ENCODE results near the gene CFAP20DC. TPM values are rescaled to one million over a fixed set of nuclear protein-coding genes. Genes with fewer than 3 reads are reported as not detected.

CFAP20DC gene
- total RNA-seq, 1 experiment from 2014 or later, result 2.9 TPM

DNA sequence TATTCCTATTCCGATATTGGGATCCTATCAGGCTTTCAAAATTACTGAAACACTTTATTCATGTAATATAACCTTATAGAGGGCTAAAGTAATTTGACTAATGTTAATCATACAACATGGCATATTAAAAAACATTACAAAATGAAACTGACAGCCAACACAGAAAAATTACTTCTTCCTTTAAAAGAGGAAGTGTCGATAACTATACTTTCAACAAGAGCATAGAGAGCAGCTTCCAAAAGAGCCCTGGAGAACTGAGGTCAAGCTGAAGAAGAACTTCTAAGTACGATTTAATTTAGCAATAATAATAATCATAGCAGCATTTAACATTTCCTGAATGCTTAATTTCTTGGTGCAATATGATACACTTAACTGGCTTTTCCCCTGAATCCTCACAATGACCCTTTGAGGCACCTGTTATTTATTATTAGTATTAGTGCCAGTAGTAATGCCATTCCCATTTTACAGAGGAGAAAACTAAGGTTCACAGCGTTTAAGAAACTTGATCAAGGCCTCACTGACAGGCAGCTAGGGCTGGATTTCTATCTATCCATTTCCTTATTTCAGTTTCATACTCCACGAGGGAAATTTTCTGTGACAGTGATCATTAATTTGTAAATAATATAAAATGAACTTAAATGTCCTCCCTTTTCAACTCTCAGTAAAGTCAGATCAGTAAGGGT lies 181.6 kb downstream of the CFAP20DC start (continued):
- TF ChIP-seq, protein P1, sequence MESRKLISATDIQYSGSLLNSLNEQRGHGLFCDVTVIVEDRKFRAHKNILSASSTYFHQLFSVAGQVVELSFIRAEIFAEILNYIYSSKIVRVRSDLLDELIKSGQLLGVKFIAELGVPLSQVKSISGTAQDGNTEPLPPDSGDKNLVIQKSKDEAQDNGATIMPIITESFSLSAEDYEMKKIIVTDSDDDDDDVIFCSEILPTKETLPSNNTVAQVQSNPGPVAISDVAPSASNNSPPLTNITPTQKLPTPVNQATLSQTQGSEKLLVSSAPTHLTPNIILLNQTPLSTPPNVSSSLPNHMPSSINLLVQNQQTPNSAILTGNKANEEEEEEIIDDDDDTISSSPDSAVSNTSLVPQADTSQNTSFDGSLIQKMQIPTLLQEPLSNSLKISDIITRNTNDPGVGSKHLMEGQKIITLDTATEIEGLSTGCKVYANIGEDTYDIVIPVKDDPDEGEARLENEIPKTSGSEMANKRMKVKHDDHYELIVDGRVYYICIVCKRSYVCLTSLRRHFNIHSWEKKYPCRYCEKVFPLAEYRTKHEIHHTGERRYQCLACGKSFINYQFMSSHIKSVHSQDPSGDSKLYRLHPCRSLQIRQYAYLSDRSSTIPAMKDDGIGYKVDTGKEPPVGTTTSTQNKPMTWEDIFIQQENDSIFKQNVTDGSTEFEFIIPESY (IDR thresholded peaks at IDR 0.05; ENCODE audit: extremely low read depth, insufficient replicate concordance, low read length), result no peak
- TF ChIP-seq ZNF274 (IDR thresholded peaks at IDR 0.05; ENCODE audit: low read depth, low read length) (no peak), SIN3A (IDR thresholded peaks at IDR 0.05; ENCODE audit: low read depth) (no peak), TCF7L2 (IDR thresholded peaks at IDR 0.05; ENCODE audit: borderline replicate concordance, extremely low read depth, insufficient read depth, insufficient read length) (no peak)

DNA sequence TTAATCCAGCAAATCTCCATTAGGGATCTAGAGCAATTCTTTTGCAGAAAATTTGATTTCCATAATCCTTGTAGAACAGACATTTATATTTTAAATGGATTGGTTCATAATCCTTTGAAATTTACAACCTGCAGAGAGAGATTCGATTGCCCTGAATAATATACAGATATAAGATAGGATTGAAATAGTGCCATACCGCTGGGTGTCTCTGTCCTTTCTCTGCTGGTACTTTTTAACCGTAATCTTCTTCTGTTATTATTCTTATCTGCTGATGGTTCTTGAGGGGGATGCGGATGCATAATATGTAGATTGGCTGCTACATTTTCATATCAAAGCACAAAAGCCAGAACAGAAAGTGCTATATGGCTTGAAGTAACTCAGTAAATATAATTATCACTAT lies 182.2 kb downstream of the CFAP20DC start:
- Histone ChIP-seq H3K4me1 (ENCODE audit: control insufficient read depth in 1 of 2, insufficient read depth in 2 of 2, low read length in 2 of 2) (no peaks in the 10 kb centered on the region), H3K27me3 (ENCODE audit: insufficient read depth, low read length) (no peaks in the 10 kb centered on the region), H3K27ac (ENCODE audit: low read depth, low read length) (no peak overlapping the region), H3K4me2 (ENCODE audit: low read length) (no peak overlapping the region), H3K4me3 (replicated peaks in 1 of 2; ENCODE audit: low read depth in 1 of 2, low read length in 2 of 2) (no peak overlapping the region), H2AFZ (ENCODE audit: low read depth, low read length, poor library complexity, severe bottlenecking) (no peak overlapping the region), H4K20me1 (ENCODE audit: insufficient read depth) (no peaks in the 10 kb centered on the region), H3K9ac (ENCODE audit: low read length) (no peak overlapping the region), H3K9me2 (ENCODE audit: insufficient read depth) (no peaks in the 10 kb centered on the region), H3K36me3 (ENCODE audit: control insufficient read depth in 1 of 2, insufficient read depth in 2 of 2, low read length in 2 of 2) (no peaks in the 10 kb centered on the region), H3K9me3 (ENCODE audit: control insufficient read depth in 1 of 2, insufficient read depth in 1 of 2, low read depth in 1 of 2, low read length in 2 of 2) (no peaks in the 10 kb centered on the region), H3K79me2 (ENCODE audit: insufficient read depth, low read length) (no peaks in the 10 kb centered on the region)
- no TSS peak for BruUV-seq (replicated peaks)
- intact Hi-C loops (cut with micrococcal nuclease), result no loop called here
- CTCF ChIA-PET, result interaction anchor here (1.4 kb wide), 1 partner anchor 43 kb away, joined by 3 read pairs; no protein-coding TSS in a partner anchor
- no peak for DNase-seq (ENCODE audit: low read depth, low spot score)
- ATAC-seq, result no peak
- RAD21 ChIA-PET (ENCODE audit: low non-redundant PET in 1 of 2, low total read pairs in 2 of 2, uncharacterized antibody in 2 of 2, unreplicated experiment in 2 of 2), result no interaction called here
- POLR2A ChIA-PET, result no interaction called here
- TF ChIP-seq ZFX (IDR thresholded peaks at IDR 0.05), result no peak
- TF ChIP-seq ATF3 (IDR thresholded peaks at IDR 0.05), result no peak
- no peak for TF ChIP-seq JUND (IDR thresholded peaks at IDR 0.05)
- no peak for TF ChIP-seq CTCF (IDR thresholded peaks at IDR 0.05 in 2 of 3, conservative IDR thresholded peaks at IDR 0.05 in 1 of 3; ENCODE audit: borderline replicate concordance in 1 of 3, insufficient read depth in 1 of 3, low read depth in 2 of 3, low read length in 2 of 3)
- no peak for TF ChIP-seq ELF1 (IDR thresholded peaks at IDR 0.05; ENCODE audit: borderline replicate concordance, low read depth)
- no peak for TF ChIP-seq POLR2AphosphoS5 (IDR thresholded peaks at IDR 0.05; ENCODE audit: low read depth, low read length)
- TF ChIP-seq EZH2 (IDR thresholded peaks at IDR 0.05), result no peak
- no peak for TF ChIP-seq POLR2A (IDR thresholded peaks at IDR 0.05; ENCODE audit: borderline replicate concordance, extremely low read depth, insufficient read depth, insufficient read length)
- TF ChIP-seq MAX (IDR thresholded peaks at IDR 0.05), result no peak
- TF ChIP-seq, protein P1 (IDR thresholded peaks at IDR 0.05; ENCODE audit: extremely low read depth, insufficient replicate concordance, low read length), result no peak
- TF ChIP-seq SP1 (IDR thresholded peaks at IDR 0.05; ENCODE audit: low read depth), result no peak
- TF ChIP-seq TCF7L2 (IDR thresholded peaks at IDR 0.05; ENCODE audit: borderline replicate concordance, extremely low read depth, insufficient read depth, insufficient read length), result no peak
- no peak for TF ChIP-seq ZNF274 (IDR thresholded peaks at IDR 0.05; ENCODE audit: low read depth, low read length)
- TF ChIP-seq FOSL1 (IDR thresholded peaks at IDR 0.05; ENCODE audit: low read depth), result no peak
- no peak for TF ChIP-seq CEBPB (IDR thresholded peaks at IDR 0.05; ENCODE audit: low read depth)

Data from HCT116 (cell line).